IMR-90 (cell line): ENCODE results near the gene RAP1GAP. TPM values are rescaled to one million over a fixed set of nuclear protein-coding genes. Genes with fewer than 3 reads are reported as not detected.

ENCODE experiments used
- ATAC-seq: fragments of 200-7000 bp; cut with Tn5 transposase; 2 replicates; pipeline ENCODE4 v1.9.1; 2020; ENCODE audit warnings: low read depth, mild to moderate bottlenecking, moderate library complexity
- BruUV-seq: library from RNA; stranded (reverse); fragments of 400-500 nt; replicated peaks from 2 replicates; lab custom pipeline; 2021; lab: Mats Ljungman, UMichigan
- CTCF ChIA-PET: fragments of 300-600 bp; formaldehyde crosslinking; extraction: SDS; loops from one replicate; lab custom pipeline; 2021; ENCODE audit warnings: antibody characterized with exemption; lab: Yijun Ruan, JAX
- POLR2A ChIA-PET: fragments of 300-600 bp; sonication (Branson Sonifier 250); formaldehyde crosslinking; loops from one replicate; lab custom pipeline; 2022; ENCODE audit warnings: antibody characterized with exemption; ENCODE audit not compliant: unreplicated experiment; lab: Charles Lee
- DNase-seq: peaks from one replicate; pipeline ENCODE4 v3.0.0; 2013
- H2AFZ ChIP-seq: replicated peaks from 2 replicates; pipeline ENCODE3; 2013; ENCODE audit warnings: low read length, mild to moderate bottlenecking; ENCODE audit not compliant: poor library complexity
- H2AK5ac ChIP-seq: 2 replicates; pipeline ENCODE4 v1.6.1; 2013; ENCODE audit warnings: low read depth, low read length, inconsistent platforms
- H2AK9ac ChIP-seq: replicated peaks from 2 replicates; pipeline ENCODE3; 2013; ENCODE audit warnings: mild to moderate bottlenecking, low read depth, low read length, moderate library complexity; ENCODE audit not compliant: poor library complexity
- H2BK120ac ChIP-seq: 2 replicates; pipeline ENCODE4 v1.6.1; 2013; ENCODE audit warnings: low read depth, low read length, inconsistent platforms
- H2BK15ac ChIP-seq: 3 replicates; pipeline ENCODE4 v1.6.1; 2013; ENCODE audit warnings: low read depth, low read length, inconsistent platforms
- H2BK20ac ChIP-seq: 2 replicates; pipeline ENCODE4 v1.6.1; 2013; ENCODE audit warnings: low read depth, mild to moderate bottlenecking, inconsistent platforms, low read length, moderate library complexity
- H2BK5ac ChIP-seq: 2 replicates; pipeline ENCODE4 v1.6.1; 2013; ENCODE audit warnings: mild to moderate bottlenecking, low read depth, low read length, inconsistent platforms; ENCODE audit not compliant: poor library complexity, severe bottlenecking
- H3K14ac ChIP-seq: replicated peaks from 2 replicates; pipeline ENCODE4 v1.6.1; 2013; ENCODE audit warnings: low read depth, low read length, inconsistent platforms
- H3K18ac ChIP-seq: 2 replicates; pipeline ENCODE4 v1.6.1; 2013; ENCODE audit warnings: low read depth, low read length, control low read depth
- H3K23ac ChIP-seq: 2 replicates; pipeline ENCODE4 v1.6.1; 2013; ENCODE audit warnings: low read depth, low read length, inconsistent platforms
- H3K27ac ChIP-seq: 2 replicates; pipeline ENCODE4 v1.5.1; 2013; ENCODE audit warnings: mild to moderate bottlenecking, control low read depth, low read length; ENCODE audit not compliant: insufficient read depth
- H3K27me3 ChIP-seq: 2 replicates; pipeline ENCODE4 v1.6.1; 2013; ENCODE audit warnings: low read length; ENCODE audit not compliant: control insufficient read depth, insufficient read depth
- H3K36me3 ChIP-seq: 2 replicates; pipeline ENCODE4 v1.6.1; 2013; ENCODE audit warnings: low read length, mixed read lengths; ENCODE audit not compliant: control insufficient read depth, insufficient read depth
- H3K4ac ChIP-seq: 2 replicates; pipeline ENCODE4 v1.6.1; 2013; ENCODE audit warnings: low read depth, low read length, inconsistent platforms
- H3K4me1 ChIP-seq: 2 replicates; pipeline ENCODE4 v1.6.1; 2013; ENCODE audit warnings: low read length, mixed read lengths; ENCODE audit not compliant: control insufficient read depth, insufficient read depth
- H3K4me2 ChIP-seq: 2 replicates; pipeline ENCODE4 v1.6.1; 2013; ENCODE audit warnings: low read depth, mild to moderate bottlenecking, control low read depth, low read length, moderate library complexity
- H3K4me3 ChIP-seq: 2 replicates; pipeline ENCODE4 v1.5.1; 2013; ENCODE audit warnings: low read depth, mild to moderate bottlenecking, control low read depth, low read length, moderate library complexity; ENCODE audit not compliant: insufficient read depth
- H3K56ac ChIP-seq: 2 replicates; pipeline ENCODE4 v1.6.1; 2013; ENCODE audit warnings: low read length, inconsistent platforms; ENCODE audit not compliant: insufficient read depth; ENCODE audit errors: extremely low read depth
- H3K79me1 ChIP-seq, 2 experiments: 2 replicates each; pipeline ENCODE4 v1.6.1; 2013; ENCODE audit warnings: low read length in 2 of 2, inconsistent platforms in 1 of 2, low read depth in 1 of 2
- H3K9ac ChIP-seq: 2 replicates; pipeline ENCODE4 v1.6.1; 2013; ENCODE audit warnings: low read depth, low read length, control low read depth
- H3K9me1 ChIP-seq: 2 replicates; pipeline ENCODE4 v1.6.1; 2013; ENCODE audit warnings: low read length, inconsistent platforms; ENCODE audit not compliant: insufficient read depth
- H3K9me3 ChIP-seq: 2 replicates; pipeline ENCODE4 v1.6.1; 2013; ENCODE audit warnings: low read length; ENCODE audit not compliant: control insufficient read depth, insufficient read depth
- H4K20me1 ChIP-seq: 2 replicates; pipeline ENCODE4 v1.6.1; 2013; ENCODE audit warnings: low read length, inconsistent platforms; ENCODE audit not compliant: insufficient read depth
- H4K5ac ChIP-seq: 2 replicates; pipeline ENCODE4 v1.6.1; 2013; ENCODE audit warnings: mild to moderate bottlenecking, low read depth, low read length, control low read depth
- H4K8ac ChIP-seq, 2 experiments: 2 replicates each; pipeline ENCODE4 v1.6.1; 2013; ENCODE audit warnings: low read depth in 2 of 2, low read length in 2 of 2, control low read depth in 1 of 2, inconsistent platforms in 1 of 2
- H4K91ac ChIP-seq: 2 replicates; pipeline ENCODE4 v1.6.1; 2013; ENCODE audit warnings: low read depth, low read length, inconsistent platforms; ENCODE audit not compliant: insufficient read depth
- CEBPB ChIP-seq: IDR thresholded peaks from 2 replicates; pipeline ENCODE4 v1.6.1; 2012; ENCODE audit warnings: low read depth, low read length, improper control_type of control experiment
- CHD1 ChIP-seq: IDR thresholded peaks from 2 replicates; pipeline ENCODE4 v1.6.1; 2012; ENCODE audit warnings: low read depth, low read length, improper control_type of control experiment
- FOS ChIP-seq: fragments of 150-350 bp; IDR thresholded peaks from 2 replicates; pipeline ENCODE4 v1.6.1; 2016; ENCODE audit warnings: low read depth, low read length
- MAZ ChIP-seq: IDR thresholded peaks from 2 replicates; pipeline ENCODE4 v1.6.1; 2012; ENCODE audit warnings: low read depth, mild to moderate bottlenecking, low read length, improper control_type of control experiment, moderate library complexity, borderline replicate concordance
- MXI1 ChIP-seq: IDR thresholded peaks from 2 replicates; pipeline ENCODE4 v1.6.1; 2012; ENCODE audit warnings: low read depth, mild to moderate bottlenecking, low read length, moderate library complexity, borderline replicate concordance
- POLR2A ChIP-seq: IDR thresholded peaks from 2 replicates; pipeline ENCODE4 v1.6.1; 2012; ENCODE audit warnings: mild to moderate bottlenecking, low read depth, low read length
- RAD21 ChIP-seq: IDR thresholded peaks from 2 replicates; pipeline ENCODE4 v1.6.1; 2012; ENCODE audit warnings: low read length, improper control_type of control experiment
- RCOR1 ChIP-seq: IDR thresholded peaks from 2 replicates; pipeline ENCODE4 v1.6.1; 2012; ENCODE audit warnings: mild to moderate bottlenecking, low read length, improper control_type of control experiment; ENCODE audit not compliant: insufficient replicate concordance
- RFX5 ChIP-seq: IDR thresholded peaks from 2 replicates; pipeline ENCODE4 v1.8.0; 2012; ENCODE audit warnings: low read depth, mild to moderate bottlenecking, low read length, moderate library complexity
- SMC3 ChIP-seq: fragments of 150-350 bp; IDR thresholded peaks from 2 replicates; pipeline ENCODE4 v1.6.1; 2016; ENCODE audit warnings: low read depth, mild to moderate bottlenecking, antibody characterized with exemption, low read length, moderate library complexity
- WGBS, 2 experiments: methylation state at CpG; one replicate each; pipeline versions ENCODE4 v1.1.5 to v1.1.7; 2013; ENCODE audit warnings: missing lambda C conversion rate in 2 of 2; ENCODE audit not compliant: insufficient read length in 1 of 2; ENCODE audit errors: extremely low coverage in 2 of 2; 5-methylcytosine and 5-hydroxymethylcytosine counted together
- dilution Hi-C: fragments of 300-500 bp; cut with HindIII; formaldehyde crosslinking; loops from one replicate; pipeline ENCODE4 v1.14.3; 2018; ENCODE audit warnings: low sequenced_read_pairs; ENCODE audit not compliant: unreplicated experiment
- in situ Hi-C: fragments of 300-500 bp; cut with MboI; formaldehyde crosslinking; loops from 3 replicates; pipeline ENCODE4 v1.14.3; 2019; ENCODE audit warnings: low sequenced_read_pairs, inconsistent platforms, mixed read lengths
- intact Hi-C: fragments of 100-400 bp; cut with micrococcal nuclease; formaldehyde crosslinking; loops from 2 replicates; pipeline ENCODE4 v1.10.0; 2022
- polyA plus RNA-seq, 3 experiments: library from polyadenylated mRNA; depleted of rRNA; stranded (reverse); fragments of >200 nt; gene quantifications; 2 replicates each; pipeline ENCODE4 v1.2.3, GENCODE V29; 2012; ENCODE audit warnings: low replicate concordance in 1 of 3
- total RNA-seq: library from RNA; depleted of rRNA; stranded (reverse); fragments of >200 nt; gene quantifications from 2 replicates; pipeline ENCODE4 v1.2.3, GENCODE V29; 2012
- TF ChIP-seq, protein P1 (sequence below): conservative IDR thresholded peaks from 2 replicates; pipeline ENCODE4 v1.5.1; 2012; ENCODE audit warnings: mild to moderate bottlenecking, low read depth, low read length, improper control_type of control experiment
- TF ChIP-seq, protein P2 (sequence below): fragments of 150-350 bp; IDR thresholded peaks from 2 replicates; pipeline ENCODE4 v1.6.1; 2016; ENCODE audit warnings: low read depth, mild to moderate bottlenecking, low read length, moderate library complexity, borderline replicate concordance
- TF ChIP-seq, protein P3 (sequence below): fragments of 150-350 bp; IDR thresholded peaks from 2 replicates; pipeline ENCODE4 v1.6.1; 2017; ENCODE audit warnings: mild to moderate bottlenecking, antibody characterized with exemption, low read length, low read depth

RAP1GAP gene
- total and polyA plus RNA-seq, 2 of the 4 experiments (the other 2 are of a cell fraction), result under 0.01 to 0.10 TPM

- Histone ChIP-seq H3K4ac (no peak overlapping the region), H3K23ac (no peak overlapping the region), H2AK5ac (no peak overlapping the region), H3K9me1 (0 out of 2 replicates have a peak, but pooled peaks cover 5% of the 10 kb centered on the region), H3K9ac (no peak overlapping the region), H3K79me1 (no peaks in the 10 kb centered on the region), H4K5ac (no peak overlapping the region), H3K56ac (no peak overlapping the region), H4K20me1 (peaks cover 5% of the 10 kb centered on the region; the same call in 1 of the 2 replicates), H2AK9ac (no peak overlapping the region), H2BK20ac (no peak overlapping the region), H3K4me3 (no peak overlapping the region), H3K18ac (no peak overlapping the region), H4K91ac (no peak overlapping the region), H4K8ac (no peak overlapping the region), H3K36me3 (no peaks in the 10 kb centered on the region), H3K9me3 (no peaks in the 10 kb centered on the region), H3K27me3 (peaks cover 55% of the 10 kb centered on the region), H2BK120ac (no peak overlapping the region), H3K4me1 (no peaks in the 10 kb centered on the region), H2BK15ac (no peak overlapping the region), H3K27ac (no peak overlapping the region), H2BK5ac (no peak overlapping the region), H3K4me2 (0 out of 2 replicates have a peak overlapping the region, but pooled peaks have one; percentile 10), H2AFZ (peak overlapping the region; percentile 53), H3K14ac (no peak overlapping the region)
- dilution Hi-C loops (no loop called here), in situ Hi-C loops (loop anchor here (10.0 kb wide), 2 partner anchors 285 to 405 kb away; no protein-coding TSS in a partner anchor), intact Hi-C loops (loop anchor here (1.0 to 10.0 kb wide), 4 partner anchors 11 to 405 kb away; no protein-coding TSS in a partner anchor)
- 3% methylated on average over 44 of the region's 64 CpGs; no CpG with 5 or more reads in 1 of the 2 experiments for WGBS, 2 experiments
- ATAC-seq, result peak; percentile 97
- no TSS peak for BruUV-seq
- ChIA-PET POLR2A (no interaction called here), CTCF (interaction anchor here (0.6 to 1.0 kb wide), 6 partner anchors 9 to 708 kb away, joined by 3 read pairs; no protein-coding TSS in a partner anchor)
- DNase-seq, result peak; percentile 36
- TF ChIP-seq MXI1, result peak; percentile 39; the same call in 1 of the 2 replicates
- no peak for TF ChIP-seq RFX5
- TF ChIP-seq CHD1, result no peak
- TF ChIP-seq RCOR1, result peak; percentile 92
- TF ChIP-seq, protein P1, sequence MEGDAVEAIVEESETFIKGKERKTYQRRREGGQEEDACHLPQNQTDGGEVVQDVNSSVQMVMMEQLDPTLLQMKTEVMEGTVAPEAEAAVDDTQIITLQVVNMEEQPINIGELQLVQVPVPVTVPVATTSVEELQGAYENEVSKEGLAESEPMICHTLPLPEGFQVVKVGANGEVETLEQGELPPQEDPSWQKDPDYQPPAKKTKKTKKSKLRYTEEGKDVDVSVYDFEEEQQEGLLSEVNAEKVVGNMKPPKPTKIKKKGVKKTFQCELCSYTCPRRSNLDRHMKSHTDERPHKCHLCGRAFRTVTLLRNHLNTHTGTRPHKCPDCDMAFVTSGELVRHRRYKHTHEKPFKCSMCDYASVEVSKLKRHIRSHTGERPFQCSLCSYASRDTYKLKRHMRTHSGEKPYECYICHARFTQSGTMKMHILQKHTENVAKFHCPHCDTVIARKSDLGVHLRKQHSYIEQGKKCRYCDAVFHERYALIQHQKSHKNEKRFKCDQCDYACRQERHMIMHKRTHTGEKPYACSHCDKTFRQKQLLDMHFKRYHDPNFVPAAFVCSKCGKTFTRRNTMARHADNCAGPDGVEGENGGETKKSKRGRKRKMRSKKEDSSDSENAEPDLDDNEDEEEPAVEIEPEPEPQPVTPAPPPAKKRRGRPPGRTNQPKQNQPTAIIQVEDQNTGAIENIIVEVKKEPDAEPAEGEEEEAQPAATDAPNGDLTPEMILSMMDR, result peak; percentile 95
- no peak for TF ChIP-seq FOS
- TF ChIP-seq MAZ, result peak; percentile 68
- no peak for TF ChIP-seq CEBPB
- TF ChIP-seq POLR2A, result no peak
- TF ChIP-seq, protein P2, sequence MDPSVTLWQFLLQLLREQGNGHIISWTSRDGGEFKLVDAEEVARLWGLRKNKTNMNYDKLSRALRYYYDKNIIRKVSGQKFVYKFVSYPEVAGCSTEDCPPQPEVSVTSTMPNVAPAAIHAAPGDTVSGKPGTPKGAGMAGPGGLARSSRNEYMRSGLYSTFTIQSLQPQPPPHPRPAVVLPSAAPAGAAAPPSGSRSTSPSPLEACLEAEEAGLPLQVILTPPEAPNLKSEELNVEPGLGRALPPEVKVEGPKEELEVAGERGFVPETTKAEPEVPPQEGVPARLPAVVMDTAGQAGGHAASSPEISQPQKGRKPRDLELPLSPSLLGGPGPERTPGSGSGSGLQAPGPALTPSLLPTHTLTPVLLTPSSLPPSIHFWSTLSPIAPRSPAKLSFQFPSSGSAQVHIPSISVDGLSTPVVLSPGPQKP, result no peak
- peak; percentile 85 for TF ChIP-seq RAD21
- peak; percentile 58 for TF ChIP-seq SMC3
- TF ChIP-seq, protein P3, sequence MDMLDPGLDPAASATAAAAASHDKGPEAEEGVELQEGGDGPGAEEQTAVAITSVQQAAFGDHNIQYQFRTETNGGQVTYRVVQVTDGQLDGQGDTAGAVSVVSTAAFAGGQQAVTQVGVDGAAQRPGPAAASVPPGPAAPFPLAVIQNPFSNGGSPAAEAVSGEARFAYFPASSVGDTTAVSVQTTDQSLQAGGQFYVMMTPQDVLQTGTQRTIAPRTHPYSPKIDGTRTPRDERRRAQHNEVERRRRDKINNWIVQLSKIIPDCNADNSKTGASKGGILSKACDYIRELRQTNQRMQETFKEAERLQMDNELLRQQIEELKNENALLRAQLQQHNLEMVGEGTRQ, result no peak
Observed at GRCh38 chr1:21659099-21659923, 9.8 kb downstream of the RAP1GAP start.
